Measurements from ENCODE around the gene EPHA6.
"Not testable (repeated sequence)": the region's sequence is repeated elsewhere in the genome, so short reads cannot be mapped to it uniquely, and the experiment has no call there.

Gene EPHA6

GRCh38 chr3:96966181-96966929 is 152.0 kb downstream of the EPHA6 start:
- Mint-ChIP-seq H3K4me1 (no peaks in the 10 kb centered on the region), H3K4me3 (no peak overlapping the region), H3K36me3 (ENCODE audit: low read depth) (no peaks in the 10 kb centered on the region), H3K27ac (no peak overlapping the region), H3K27me3 (ENCODE audit: low read depth) (no peaks in the 10 kb centered on the region), H3K9me3 (no peaks in the 10 kb centered on the region)
- TF ChIP-seq CTCF (IDR thresholded peaks at IDR 0.05; ENCODE audit: unreplicated experiment in 3 of 3) = no peak

GRCh38 chr3:96970211-96970610 is 155.8 kb downstream of the EPHA6 start:
- no peaks in the 10 kb centered on the region for H3K4me1 Mint-ChIP-seq
- H3K9me3 Mint-ChIP-seq = no peaks in the 10 kb centered on the region
- no peak overlapping the region for H3K4me3 Mint-ChIP-seq
- no peak overlapping the region for H3K27ac Mint-ChIP-seq
- TF ChIP-seq CTCF (IDR thresholded peaks at IDR 0.05; ENCODE audit: unreplicated experiment in 3 of 3) = no peak
- no peaks in the 10 kb centered on the region for H3K36me3 Mint-ChIP-seq (ENCODE audit: low read depth)
- no peaks in the 10 kb centered on the region for H3K27me3 Mint-ChIP-seq (ENCODE audit: low read depth)

- Mint-ChIP-seq H3K4me1 (no peaks in the 10 kb centered on the region), H3K36me3 (ENCODE audit: low read depth) (no peaks in the 10 kb centered on the region)
- TF ChIP-seq CTCF (IDR thresholded peaks at IDR 0.05; ENCODE audit: unreplicated experiment in 3 of 3) = no peak
Measured at GRCh38 chr3:96977671-96978070, 163.3 kb downstream of the EPHA6 start.

GRCh38 chr3:96983716-96984115 is 169.3 kb downstream of the EPHA6 start:
- H3K27me3 Mint-ChIP-seq (ENCODE audit: low read depth); H3K4me3 Mint-ChIP-seq: not testable (repeated sequence)

More at GRCh38 chr3:96977671-96978070, 163.3 kb downstream of the EPHA6 start:
- no peaks in the 10 kb centered on the region for H3K9me3 Mint-ChIP-seq
- H3K27ac Mint-ChIP-seq = no peak overlapping the region
- H3K4me3 Mint-ChIP-seq = no peak overlapping the region
- no peaks in the 10 kb centered on the region for H3K27me3 Mint-ChIP-seq (ENCODE audit: low read depth)

GRCh38 chr3:96986241-96986640 is 171.8 kb downstream of the EPHA6 start:
- no peak overlapping the region for H3K27ac Mint-ChIP-seq
- H3K36me3 Mint-ChIP-seq (ENCODE audit: low read depth) = no peaks in the 10 kb centered on the region
- peaks cover 10% of the 10 kb centered on the region for H3K9me3 Mint-ChIP-seq
- no peak overlapping the region for H3K4me3 Mint-ChIP-seq
- no peaks in the 10 kb centered on the region for H3K27me3 Mint-ChIP-seq (ENCODE audit: low read depth)
- TF ChIP-seq CTCF (IDR thresholded peaks at IDR 0.05; ENCODE audit: unreplicated experiment in 3 of 3) = no peak
- no peaks in the 10 kb centered on the region for H3K4me1 Mint-ChIP-seq

More at GRCh38 chr3:96983716-96984115, 169.3 kb downstream of the EPHA6 start:
- not testable (repeated sequence) for H3K9me3 Mint-ChIP-seq; H3K36me3 Mint-ChIP-seq (ENCODE audit: low read depth); H3K27ac Mint-ChIP-seq; H3K4me1 Mint-ChIP-seq

- no peak overlapping the region for H3K27ac Mint-ChIP-seq
- no peaks in the 10 kb centered on the region for H3K36me3 Mint-ChIP-seq (ENCODE audit: low read depth)
- no peak overlapping the region for H3K4me3 Mint-ChIP-seq
- H3K4me1 Mint-ChIP-seq = peaks cover 5% of the 10 kb centered on the region
- no peaks in the 10 kb centered on the region for H3K27me3 Mint-ChIP-seq (ENCODE audit: low read depth)
- H3K9me3 Mint-ChIP-seq = no peaks in the 10 kb centered on the region
- TF ChIP-seq CTCF (IDR thresholded peaks at IDR 0.05; ENCODE audit: unreplicated experiment in 3 of 3) = no peak
Measured at GRCh38 chr3:96991231-96991630, 176.8 kb downstream of the EPHA6 start.
